ENCODE data around the gene DNAH7.

GRCh38 chr2:195732574-195732973 is 336.1 kb downstream of the DNAH7 start:
- TF ChIP-seq CTCF (IDR thresholded peaks at IDR 0.05): no peak
- TF ChIP-seq POLR2A (IDR thresholded peaks at IDR 0.05): no peak
- TF ChIP-seq EP300 (IDR thresholded peaks at IDR 0.05): no peak
- no peak for TF ChIP-seq POLR2AphosphoS5 (IDR thresholded peaks at IDR 0.05)
